NCI-H2171 (cell line): ENCODE data around the gene NCS1.
A peak's percentile ranks its signal among the peaks of the same experiment; 100 is the strongest.
"Not testable (repeated sequence)": the region's sequence is repeated elsewhere in the genome, so short reads cannot be mapped to it uniquely, and the experiment has no call there.

Source experiments
- DNase-seq: peaks from one replicate; lab custom pipeline; 2025; lab: John Stamatoyannopoulos, UW

Gene NCS1

GRCh38 chr9:130263601-130264413, 91.6 kb downstream of the NCS1 start:
- no peak for DNase-seq

- no peak for DNase-seq
Observed at GRCh38 chr9:130264414-130265350, 92.5 kb downstream of the NCS1 start.

GRCh38 chr9:130265431-130266235, 93.4 kb downstream of the NCS1 start, which contains the start of gene HMCN2:
Gene HMCN2 (plus strand): TSS chr9:130265760. CDS start chr9:130265879, 119 bp downstream.
- no peak for DNase-seq

- no peak for DNase-seq
Observed at GRCh38 chr9:130266236-130267098, 94.3 kb downstream of the NCS1 start.

GRCh38 chr9:130267930-130268329, 95.7 kb downstream of the NCS1 start:
- DNase-seq = no peak

- peak; percentile 99 for DNase-seq
Observed at GRCh38 chr9:130268521-130269211, 96.5 kb downstream of the NCS1 start.

- DNase-seq = no peak
Observed at GRCh38 chr9:130271473-130271872, 99.3 kb downstream of the NCS1 start.

GRCh38 chr9:130275156-130275555, 103.0 kb downstream of the NCS1 start:
- no peak for DNase-seq

GRCh38 chr9:130276121-130276520, 103.9 kb downstream of the NCS1 start:
- DNase-seq = no peak

GRCh38 chr9:130276955-130277354, 104.8 kb downstream of the NCS1 start:
- no peak for DNase-seq

GRCh38 chr9:130277525-130277924, 105.3 kb downstream of the NCS1 start:
- not testable (repeated sequence) for DNase-seq

- no peak for DNase-seq
Observed at GRCh38 chr9:130283539-130284248, 111.5 kb downstream of the NCS1 start.

- no peak for DNase-seq
Observed at GRCh38 chr9:130284249-130284625, 112.0 kb downstream of the NCS1 start.

GRCh38 chr9:130284690-130285089, 112.5 kb downstream of the NCS1 start:
- no peak for DNase-seq

- no peak for DNase-seq
Observed at GRCh38 chr9:130285271-130285670, 113.1 kb downstream of the NCS1 start.

GRCh38 chr9:130286072-130286770, 114.0 kb downstream of the NCS1 start:
- DNase-seq = no peak
